H1 (cell line): ENCODE measurements around the gene SLC6A7. TPM values are rescaled to one million over a fixed set of nuclear protein-coding genes. Genes with fewer than 3 reads are reported as not detected.

Experiments used
- ATF3 ChIP-seq: IDR thresholded peaks from 2 replicates; pipeline ENCODE4 v1.6.1; 2011; ENCODE audit warnings: low read depth, mild to moderate bottlenecking, low read length; ENCODE audit not compliant: insufficient read depth
- CBX5 ChIP-seq: fragments of 300-800, 300-1000 bp; sonication (generic); IDR thresholded peaks from 2 replicates; pipeline ENCODE4 v1.7.1; 2016; ENCODE audit warnings: antibody characterized with exemption, low read length, low read depth
- CHD1 ChIP-seq: IDR thresholded peaks from 2 replicates; pipeline ENCODE4 v1.6.1; 2012; ENCODE audit warnings: low read depth, low read length, improper control_type of control experiment
- NANOG ChIP-seq: IDR thresholded peaks from 2 replicates; pipeline ENCODE4 v1.6.1; 2011; ENCODE audit warnings: low read length, low read depth, mild to moderate bottlenecking, inconsistent platforms; ENCODE audit not compliant: insufficient read depth, poor library complexity, severe bottlenecking
- RNF2 ChIP-seq: fragments of 200-900, 300-1000 bp; sonication (generic); IDR thresholded peaks from 2 replicates; pipeline ENCODE4 v1.7.1; 2016; ENCODE audit warnings: borderline replicate concordance, low read depth, mild to moderate bottlenecking, antibody characterized with exemption, low read length; ENCODE audit not compliant: poor library complexity, severe bottlenecking; ENCODE audit errors: missing control alignments
- SAP30 ChIP-seq: fragments of 300-600 bp; sonication (generic); IDR thresholded peaks from 2 replicates; pipeline ENCODE4 v1.7.1; 2012; ENCODE audit warnings: low read length, moderate library complexity, mild to moderate bottlenecking, inconsistent platforms; ENCODE audit not compliant: insufficient read depth, insufficient replicate concordance
- YY1 ChIP-seq: IDR thresholded peaks from 2 replicates; pipeline ENCODE4 v1.6.1; 2011; ENCODE audit warnings: low read depth, mild to moderate bottlenecking, low read length
- polyA plus RNA-seq, 7 experiments: library from polyadenylated mRNA; depleted of rRNA in 3 of 7; stranded (reverse) in 5 of 7; unstranded in 2 of 7; fragments of >200 nt in 5 of 7; fragments of 200-250 nt in 2 of 7; gene quantifications; 1 replicate in 5 of 7; 2 replicates in 1 of 7; 4 replicates in 1 of 7; pipeline versions ENCODE4 v1.2.1 to v1.2.3, GENCODE V29; 2011 to 2013; ENCODE audit warnings: missing spikeins in 2 of 7, mixed read lengths in 2 of 7
- total RNA-seq: library from RNA; stranded (reverse); fragmentation: NEBNext Ultra II Directional; extraction: Animal tissue kit (Norgen Biotek cat#: 25700); gene quantifications from 2 replicates; pipeline ENCODE4 v1.2.1, GENCODE V29; 2021
- TF ChIP-seq, protein P1 (sequence below): fragments of 300-600 bp; sonication (generic); IDR thresholded peaks from 2 replicates; pipeline ENCODE4 v1.7.1; 2012; ENCODE audit warnings: low read length, moderate library complexity, mild to moderate bottlenecking, inconsistent platforms; ENCODE audit not compliant: insufficient replicate concordance

The SLC6A7 gene
- total and polyA plus RNA-seq, 2 of the 8 experiments (the other 6 are each of a cell fraction or from before 2014, with no cell fraction given): 0.07 to 0.12 TPM

- TF ChIP-seq, protein P1, sequence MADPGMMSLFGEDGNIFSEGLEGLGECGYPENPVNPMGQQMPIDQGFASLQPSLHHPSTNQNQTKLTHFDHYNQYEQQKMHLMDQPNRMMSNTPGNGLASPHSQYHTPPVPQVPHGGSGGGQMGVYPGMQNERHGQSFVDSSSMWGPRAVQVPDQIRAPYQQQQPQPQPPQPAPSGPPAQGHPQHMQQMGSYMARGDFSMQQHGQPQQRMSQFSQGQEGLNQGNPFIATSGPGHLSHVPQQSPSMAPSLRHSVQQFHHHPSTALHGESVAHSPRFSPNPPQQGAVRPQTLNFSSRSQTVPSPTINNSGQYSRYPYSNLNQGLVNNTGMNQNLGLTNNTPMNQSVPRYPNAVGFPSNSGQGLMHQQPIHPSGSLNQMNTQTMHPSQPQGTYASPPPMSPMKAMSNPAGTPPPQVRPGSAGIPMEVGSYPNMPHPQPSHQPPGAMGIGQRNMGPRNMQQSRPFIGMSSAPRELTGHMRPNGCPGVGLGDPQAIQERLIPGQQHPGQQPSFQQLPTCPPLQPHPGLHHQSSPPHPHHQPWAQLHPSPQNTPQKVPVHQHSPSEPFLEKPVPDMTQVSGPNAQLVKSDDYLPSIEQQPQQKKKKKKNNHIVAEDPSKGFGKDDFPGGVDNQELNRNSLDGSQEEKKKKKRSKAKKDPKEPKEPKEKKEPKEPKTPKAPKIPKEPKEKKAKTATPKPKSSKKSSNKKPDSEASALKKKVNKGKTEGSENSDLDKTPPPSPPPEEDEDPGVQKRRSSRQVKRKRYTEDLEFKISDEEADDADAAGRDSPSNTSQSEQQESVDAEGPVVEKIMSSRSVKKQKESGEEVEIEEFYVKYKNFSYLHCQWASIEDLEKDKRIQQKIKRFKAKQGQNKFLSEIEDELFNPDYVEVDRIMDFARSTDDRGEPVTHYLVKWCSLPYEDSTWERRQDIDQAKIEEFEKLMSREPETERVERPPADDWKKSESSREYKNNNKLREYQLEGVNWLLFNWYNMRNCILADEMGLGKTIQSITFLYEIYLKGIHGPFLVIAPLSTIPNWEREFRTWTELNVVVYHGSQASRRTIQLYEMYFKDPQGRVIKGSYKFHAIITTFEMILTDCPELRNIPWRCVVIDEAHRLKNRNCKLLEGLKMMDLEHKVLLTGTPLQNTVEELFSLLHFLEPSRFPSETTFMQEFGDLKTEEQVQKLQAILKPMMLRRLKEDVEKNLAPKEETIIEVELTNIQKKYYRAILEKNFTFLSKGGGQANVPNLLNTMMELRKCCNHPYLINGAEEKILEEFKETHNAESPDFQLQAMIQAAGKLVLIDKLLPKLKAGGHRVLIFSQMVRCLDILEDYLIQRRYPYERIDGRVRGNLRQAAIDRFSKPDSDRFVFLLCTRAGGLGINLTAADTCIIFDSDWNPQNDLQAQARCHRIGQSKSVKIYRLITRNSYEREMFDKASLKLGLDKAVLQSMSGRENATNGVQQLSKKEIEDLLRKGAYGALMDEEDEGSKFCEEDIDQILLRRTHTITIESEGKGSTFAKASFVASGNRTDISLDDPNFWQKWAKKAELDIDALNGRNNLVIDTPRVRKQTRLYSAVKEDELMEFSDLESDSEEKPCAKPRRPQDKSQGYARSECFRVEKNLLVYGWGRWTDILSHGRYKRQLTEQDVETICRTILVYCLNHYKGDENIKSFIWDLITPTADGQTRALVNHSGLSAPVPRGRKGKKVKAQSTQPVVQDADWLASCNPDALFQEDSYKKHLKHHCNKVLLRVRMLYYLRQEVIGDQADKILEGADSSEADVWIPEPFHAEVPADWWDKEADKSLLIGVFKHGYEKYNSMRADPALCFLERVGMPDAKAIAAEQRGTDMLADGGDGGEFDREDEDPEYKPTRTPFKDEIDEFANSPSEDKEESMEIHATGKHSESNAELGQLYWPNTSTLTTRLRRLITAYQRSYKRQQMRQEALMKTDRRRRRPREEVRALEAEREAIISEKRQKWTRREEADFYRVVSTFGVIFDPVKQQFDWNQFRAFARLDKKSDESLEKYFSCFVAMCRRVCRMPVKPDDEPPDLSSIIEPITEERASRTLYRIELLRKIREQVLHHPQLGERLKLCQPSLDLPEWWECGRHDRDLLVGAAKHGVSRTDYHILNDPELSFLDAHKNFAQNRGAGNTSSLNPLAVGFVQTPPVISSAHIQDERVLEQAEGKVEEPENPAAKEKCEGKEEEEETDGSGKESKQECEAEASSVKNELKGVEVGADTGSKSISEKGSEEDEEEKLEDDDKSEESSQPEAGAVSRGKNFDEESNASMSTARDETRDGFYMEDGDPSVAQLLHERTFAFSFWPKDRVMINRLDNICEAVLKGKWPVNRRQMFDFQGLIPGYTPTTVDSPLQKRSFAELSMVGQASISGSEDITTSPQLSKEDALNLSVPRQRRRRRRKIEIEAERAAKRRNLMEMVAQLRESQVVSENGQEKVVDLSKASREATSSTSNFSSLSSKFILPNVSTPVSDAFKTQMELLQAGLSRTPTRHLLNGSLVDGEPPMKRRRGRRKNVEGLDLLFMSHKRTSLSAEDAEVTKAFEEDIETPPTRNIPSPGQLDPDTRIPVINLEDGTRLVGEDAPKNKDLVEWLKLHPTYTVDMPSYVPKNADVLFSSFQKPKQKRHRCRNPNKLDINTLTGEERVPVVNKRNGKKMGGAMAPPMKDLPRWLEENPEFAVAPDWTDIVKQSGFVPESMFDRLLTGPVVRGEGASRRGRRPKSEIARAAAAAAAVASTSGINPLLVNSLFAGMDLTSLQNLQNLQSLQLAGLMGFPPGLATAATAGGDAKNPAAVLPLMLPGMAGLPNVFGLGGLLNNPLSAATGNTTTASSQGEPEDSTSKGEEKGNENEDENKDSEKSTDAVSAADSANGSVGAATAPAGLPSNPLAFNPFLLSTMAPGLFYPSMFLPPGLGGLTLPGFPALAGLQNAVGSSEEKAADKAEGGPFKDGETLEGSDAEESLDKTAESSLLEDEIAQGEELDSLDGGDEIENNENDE: no peak
- TF ChIP-seq ATF3 (no peak), RNF2 (no peak), YY1 (no peak), CHD1 (no peak), CBX5 (no peak), SAP30 (no peak), NANOG (no peak)
Observed at GRCh38 chr5:150211156-150212030, 21.5 kb downstream of the SLC6A7 start (continued).
